SU-DHL-6 (cell line): Measurements from ENCODE around the gene PAX5.

Source experiments
- H2AFZ ChIP-seq: fragments of 200-600 bp; sonication (generic); 2 replicates; pipeline ENCODE4 v1.6.1; 2014; ENCODE audit warnings: low read depth, mild to moderate bottlenecking, moderate library complexity, mixed read lengths, antibody characterized with exemption, low read length; ENCODE audit not compliant: severe bottlenecking
- H3F3A ChIP-seq: fragments of 200-600 bp; shearing (Covaris generic); 2 replicates; pipeline ENCODE4 v1.6.0; 2016; ENCODE audit warnings: antibody characterized with exemption, mild to moderate bottlenecking; ENCODE audit not compliant: insufficient read depth
- H3K27ac ChIP-seq: fragments of 200-600 bp; sonication (generic); 2 replicates; pipeline ENCODE4 v1.5.1; 2016; ENCODE audit warnings: low read depth, mild to moderate bottlenecking, low read length, moderate library complexity, mixed read lengths
- H3K27me3 ChIP-seq: fragments of 200-600 bp; sonication (generic), shearing (Covaris generic); 2 replicates; pipeline ENCODE4 v1.6.0; 2014; ENCODE audit warnings: mild to moderate bottlenecking, low read length
- H3K36me3 ChIP-seq: fragments of 200-600 bp; sonication (generic); 2 replicates; pipeline ENCODE4 v1.6.1; 2014; ENCODE audit warnings: mild to moderate bottlenecking, low read length, mixed read lengths
- H3K4me2 ChIP-seq: fragments of 300-600, 200-600 bp; shearing (Covaris generic), sonication (generic); 2 replicates; pipeline ENCODE4 v1.6.0; 2014; ENCODE audit warnings: low read length, low read depth, mild to moderate bottlenecking; ENCODE audit not compliant: poor library complexity, severe bottlenecking
- H3K4me3 ChIP-seq: fragments of 200-600 bp; sonication (generic); 2 replicates; pipeline ENCODE4 v1.5.1; 2014; ENCODE audit warnings: antibody characterized with exemption, low read length, mild to moderate bottlenecking, mixed read lengths; ENCODE audit not compliant: insufficient read depth, poor library complexity, severe bottlenecking
- H3K79me2 ChIP-seq: fragments of 200-600 bp; sonication (generic); 2 replicates; pipeline ENCODE4 v1.6.1; 2014; ENCODE audit warnings: mild to moderate bottlenecking, low read length, moderate library complexity; ENCODE audit not compliant: insufficient read depth
- H3K9ac ChIP-seq: fragments of 200-600 bp; sonication (generic); 2 replicates; pipeline ENCODE4 v1.7.0; 2014; ENCODE audit warnings: mild to moderate bottlenecking, low read length
- H3K9me2 ChIP-seq: fragments of 200-600 bp; sonication (generic); replicated peaks from 2 replicates; pipeline ENCODE4 v1.6.1; 2014; ENCODE audit warnings: low read length; ENCODE audit not compliant: insufficient read depth
- H3K9me3 ChIP-seq: fragments of 200-600 bp; sonication (generic); 2 replicates; pipeline ENCODE4 v1.6.1; 2014; ENCODE audit warnings: low read length, mixed read lengths; ENCODE audit not compliant: insufficient read depth
- H4K20me1 ChIP-seq: fragments of 200-600 bp; sonication (generic); 2 replicates; pipeline ENCODE4 v1.6.1; 2014; ENCODE audit warnings: low read depth, mild to moderate bottlenecking, antibody characterized with exemption, low read length, moderate library complexity, mixed read lengths
- CTCF ChIP-seq: fragments of 200-600 bp; sonication (generic); IDR thresholded peaks from one replicate; pipeline ENCODE4 v1.5.1; 2017; ENCODE audit warnings: antibody characterized with exemption, mild to moderate bottlenecking, low read length, moderate library complexity; ENCODE audit not compliant: insufficient read depth, poor library complexity, severe bottlenecking
- EZH2phosphoT487 ChIP-seq: fragments of 200-600 bp; sonication (generic), shearing (Covaris generic); conservative IDR thresholded peaks from 2 replicates; pipeline ENCODE4 v1.6.1; 2018; ENCODE audit warnings: mild to moderate bottlenecking, antibody characterized with exemption, low read length, moderate library complexity, mixed read lengths

Gene PAX5

GRCh38 chr9:37033141-37033540 is 927 bp downstream of the PAX5 start:
- peak overlapping the region; percentile 92 for H3K27ac ChIP-seq
- H3K4me3 ChIP-seq = peak overlapping the region; percentile 69
- H3K9ac ChIP-seq = peak overlapping the region; percentile 80
- peak overlapping the region; percentile 84 for H3K4me2 ChIP-seq
- H3K27me3 ChIP-seq = no peaks in the 10 kb centered on the region
- no peaks in the 10 kb centered on the region for H3K9me3 ChIP-seq
- H2AFZ ChIP-seq = no peak overlapping the region
- no peaks in the 10 kb centered on the region for H3K36me3 ChIP-seq
- TF ChIP-seq EZH2phosphoT487 = no peak
- TF ChIP-seq CTCF = no peak
- peaks cover 62% of the 10 kb centered on the region for H3K79me2 ChIP-seq
- no peaks in the 10 kb centered on the region for H3K9me2 ChIP-seq
- H4K20me1 ChIP-seq = no peaks in the 10 kb centered on the region
- H3F3A ChIP-seq = peaks cover 66% of the 10 kb centered on the region

- no peak for TF ChIP-seq CTCF
- no peak for TF ChIP-seq EZH2phosphoT487
- no peaks in the 10 kb centered on the region for H3K9me3 ChIP-seq
- H3K4me3 ChIP-seq = peak overlapping the region; percentile 69
- H3K4me2 ChIP-seq = peak overlapping the region; percentile 84
- peak overlapping the region; percentile 92 for H3K27ac ChIP-seq
- H3K27me3 ChIP-seq = no peaks in the 10 kb centered on the region
- no peaks in the 10 kb centered on the region for H4K20me1 ChIP-seq
- no peaks in the 10 kb centered on the region for H3K36me3 ChIP-seq
- no peak overlapping the region for H2AFZ ChIP-seq
- H3F3A ChIP-seq = peaks cover 67% of the 10 kb centered on the region
- peak overlapping the region; percentile 80 for H3K9ac ChIP-seq
- H3K9me2 ChIP-seq = no peaks in the 10 kb centered on the region
- peaks cover 63% of the 10 kb centered on the region for H3K79me2 ChIP-seq
These were observed 1.4 kb downstream of the PAX5 start for GRCh38 chr9:37032713-37033112.

GRCh38 chr9:37031902-37032301 is 2.2 kb downstream of the PAX5 start:
- peak overlapping the region; percentile 92 for H3K27ac ChIP-seq
- H2AFZ ChIP-seq = no peak overlapping the region
- H3K4me2 ChIP-seq = peak overlapping the region; percentile 84
- TF ChIP-seq EZH2phosphoT487 (no peak), CTCF (no peak)
- H3K4me3 ChIP-seq = peak overlapping the region; percentile 69
- H3K9me2 ChIP-seq = no peaks in the 10 kb centered on the region
- peak overlapping the region; percentile 80 for H3K9ac ChIP-seq
- peaks cover 63% of the 10 kb centered on the region for H3F3A ChIP-seq
- no peaks in the 10 kb centered on the region for H4K20me1 ChIP-seq
- H3K36me3 ChIP-seq = no peaks in the 10 kb centered on the region
- no peaks in the 10 kb centered on the region for H3K27me3 ChIP-seq
- no peaks in the 10 kb centered on the region for H3K9me3 ChIP-seq
- H3K79me2 ChIP-seq = peaks cover 68% of the 10 kb centered on the region
